ENCODE measurements around the gene DYNC1I2.

GRCh38 chr2:171711351-171711750 lies 24.1 kb downstream of the DYNC1I2 start:
- no peak for TF ChIP-seq EP300 (IDR thresholded peaks at IDR 0.05)
- no peak for TF ChIP-seq POLR2AphosphoS5 (IDR thresholded peaks at IDR 0.05)

Measured in sigmoid colon (tissue), 4 donors.